GM18502 (cell line): ENCODE measurements around the gene GALK1.

Experiments used
- ATAC-seq: cut with Tn5 transposase; IDR thresholded peaks from one replicate; pipeline ENCODE4 v1.9.1; 2021; ENCODE audit warnings: mild to moderate bottlenecking; ENCODE audit not compliant: unreplicated experiment, poor library complexity

Gene GALK1

DNA sequence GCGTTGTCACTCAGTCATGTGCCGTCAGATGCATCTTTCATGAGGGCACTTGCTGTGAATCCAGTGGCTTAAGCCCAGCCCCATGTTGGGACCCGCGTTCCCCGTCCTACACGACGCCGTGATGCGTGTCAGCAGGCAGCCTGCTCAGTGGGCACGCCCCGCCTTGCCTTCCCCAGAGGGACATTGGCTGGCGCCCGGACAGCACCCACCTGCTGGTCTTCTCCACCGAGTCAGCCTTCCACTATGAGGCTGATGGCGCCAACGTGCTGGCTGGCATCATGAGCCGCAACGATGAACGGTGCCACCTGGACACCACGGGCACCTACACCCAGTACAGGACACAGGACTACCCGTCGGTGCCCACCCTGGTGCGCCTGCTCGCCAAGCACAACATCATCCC is 34.9 kb downstream of the GALK1 start:
- ATAC-seq, result no peak

DNA sequence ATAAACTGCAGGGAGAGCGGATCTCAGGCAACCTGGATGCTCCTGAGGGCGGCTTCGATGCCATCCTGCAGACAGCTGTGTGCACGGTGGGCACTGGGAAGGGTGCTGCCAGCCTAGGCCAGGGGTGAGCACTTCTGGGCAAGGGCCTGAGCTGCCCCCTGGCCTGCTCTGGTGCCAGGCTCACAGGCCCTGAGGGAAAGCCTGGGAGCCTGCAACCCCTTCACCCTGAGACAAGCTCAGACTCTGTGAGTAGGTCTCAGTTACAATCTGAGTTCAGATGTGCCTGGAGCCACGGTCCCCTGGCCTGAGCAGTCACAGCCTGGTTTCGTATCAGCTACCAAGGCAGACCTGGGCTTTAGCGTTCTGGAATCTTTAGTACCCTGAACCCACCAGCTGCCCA is 35.6 kb downstream of the GALK1 start:
- no peak for ATAC-seq

- ATAC-seq, result no peak
Measured at GRCh38 chr17:75727391-75727790, 37.6 kb downstream of the GALK1 start.

DNA sequence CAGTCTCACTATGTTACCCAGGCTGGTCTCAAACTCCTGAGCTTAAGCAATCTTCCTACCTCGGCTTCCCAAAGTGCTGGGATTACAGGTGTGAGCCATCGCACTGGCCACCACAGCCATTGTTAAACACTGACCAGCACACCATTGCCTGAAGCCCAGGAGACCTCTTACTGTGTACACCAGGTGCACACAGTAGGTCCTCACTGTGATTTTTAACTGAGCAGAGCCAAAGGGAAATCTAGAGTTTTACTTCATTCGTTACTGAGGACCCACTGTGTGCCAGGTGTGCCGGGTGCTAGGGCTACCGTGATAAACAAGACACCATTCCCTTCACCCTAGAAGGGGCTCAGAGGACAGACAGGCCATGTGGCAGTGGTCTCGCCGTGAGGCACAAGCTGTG is 39.5 kb downstream of the GALK1 start:
- no peak for ATAC-seq

- no peak for ATAC-seq
Measured at GRCh38 chr17:75724016-75725003, 40.7 kb downstream of the GALK1 start.

DNA sequence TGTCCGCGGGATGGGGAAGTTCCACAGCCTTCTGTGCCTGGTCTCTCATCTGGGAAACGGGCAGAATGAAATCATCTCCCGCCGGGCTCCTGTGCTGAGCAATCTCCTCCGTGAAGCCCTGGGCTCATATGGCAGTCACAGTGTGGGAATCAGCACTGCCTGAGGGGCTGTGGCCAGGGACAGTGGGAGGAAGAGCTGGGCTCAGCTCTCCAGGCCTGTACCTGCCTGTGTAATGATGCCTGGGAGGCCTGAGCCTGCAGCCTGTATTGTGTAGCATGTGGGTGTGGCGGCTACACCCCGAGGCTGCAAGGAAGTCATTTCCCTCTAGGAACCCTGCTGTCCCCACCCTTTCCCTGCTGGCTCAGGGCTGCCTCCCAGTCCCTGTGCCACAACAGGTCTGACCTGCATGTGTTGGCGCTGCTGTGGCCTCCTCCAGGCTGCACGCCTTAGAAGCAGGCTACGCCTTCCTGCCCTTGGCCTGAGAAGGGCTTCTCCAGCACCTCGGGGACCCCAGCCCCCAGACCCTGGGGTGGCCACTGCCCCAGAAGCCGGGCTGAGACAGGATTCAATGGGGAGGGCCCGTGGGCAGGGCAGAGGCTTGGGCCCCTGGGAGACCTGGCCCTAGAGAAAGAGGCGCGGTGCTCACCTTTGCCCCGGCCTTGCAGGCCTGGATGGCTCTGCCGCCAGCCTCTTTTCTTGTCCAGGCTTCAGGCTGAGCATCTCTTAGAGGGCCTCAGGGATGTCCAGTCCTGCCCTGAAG is 41.6 kb downstream of the GALK1 start:
- ATAC-seq, result no peak

DNA sequence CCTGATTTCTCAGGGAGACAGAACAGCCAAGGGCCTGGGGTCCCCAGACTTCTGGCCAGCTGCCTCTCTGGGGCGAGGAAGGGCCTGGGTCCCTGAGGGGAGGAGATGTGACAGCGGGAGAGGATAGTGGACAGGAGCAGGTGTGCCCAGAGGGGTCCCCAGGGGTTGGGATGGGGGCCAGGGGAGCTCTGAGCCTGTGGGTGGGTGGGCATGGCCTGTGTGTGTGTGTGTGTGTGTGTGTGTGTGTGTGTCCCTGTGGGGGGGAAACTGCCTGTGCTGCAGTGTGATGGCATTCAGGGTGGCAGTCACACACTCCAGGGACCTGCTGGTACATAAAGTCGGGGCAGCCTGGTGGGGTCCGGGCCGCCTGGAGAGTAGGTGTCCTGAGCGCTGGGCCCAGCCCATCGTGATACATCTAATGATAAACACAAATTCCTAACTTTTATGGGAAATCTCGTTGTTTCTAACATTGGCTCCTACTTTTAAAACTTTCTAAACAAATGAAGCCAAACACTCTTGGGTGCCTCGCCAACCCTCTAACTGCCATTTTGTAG is 42.4 kb downstream of the GALK1 start:
- ATAC-seq, result no peak

- ATAC-seq, result no peak
Measured at GRCh38 chr17:75722076-75722475, 42.9 kb downstream of the GALK1 start.

GRCh38 chr17:75721463-75722011 is 43.5 kb downstream of the GALK1 start:
- ATAC-seq, result no peak

- no peak for ATAC-seq
Measured at GRCh38 chr17:75720656-75721462, 44.1 kb downstream of the GALK1 start, which contains the start of gene ITGB4. Gene ITGB4, plus strand, starts transcription at chr17:75721459. Its CDS starts 3,245 bp downstream, at chr17:75724704.

DNA sequence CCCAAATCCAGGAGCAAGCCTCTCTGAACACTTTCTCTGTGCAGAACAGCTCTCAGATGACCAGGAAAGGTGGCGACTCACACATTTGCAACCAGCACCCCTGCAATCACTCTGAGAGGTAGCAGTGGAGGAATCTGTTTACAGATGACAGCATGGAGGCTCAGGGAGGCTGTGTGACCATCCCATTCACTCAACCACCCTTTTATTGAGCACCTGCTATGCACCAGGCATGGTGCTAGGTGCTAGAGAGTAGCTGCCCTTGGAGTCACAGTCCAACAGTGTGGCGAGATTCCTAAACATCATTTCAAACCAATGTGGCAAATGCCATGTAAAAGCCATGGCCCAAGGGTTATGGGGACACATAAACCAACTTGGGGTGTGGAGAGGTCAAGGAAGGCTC is 45.3 kb downstream of the GALK1 start:
- no peak for ATAC-seq

DNA sequence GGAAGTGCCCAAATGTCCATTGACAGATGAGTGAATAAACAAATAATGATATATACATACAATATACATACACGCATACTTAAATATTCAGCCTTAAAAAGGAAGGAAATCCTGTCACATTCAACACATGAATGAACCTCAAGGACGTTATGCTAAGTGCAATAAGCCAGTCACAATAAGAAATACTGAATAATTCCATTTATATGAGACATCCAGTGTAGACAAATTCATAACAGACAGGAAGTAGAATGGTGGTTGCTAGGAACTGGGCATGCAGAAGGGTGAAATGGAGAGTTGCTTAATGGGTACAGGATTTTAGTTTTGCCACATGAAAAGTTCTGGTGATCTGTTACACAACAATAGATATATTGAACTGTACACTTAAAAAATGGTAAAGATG is 52.5 kb downstream of the GALK1 start:
- no peak for ATAC-seq
